Raji (cell line): ENCODE results near the gene RPTOR.

Experiments used
- POLR2A ChIP-seq: IDR thresholded peaks from 2 replicates; pipeline ENCODE4 v1.6.1; 2011; ENCODE audit warnings: low read depth, low read length, control low read depth; ENCODE audit not compliant: insufficient read depth

Gene RPTOR

GRCh38 chr17:80839511-80839941 is 294.9 kb downstream of the RPTOR start:
- no peak for TF ChIP-seq POLR2A

- no peak for TF ChIP-seq POLR2A
Measured at GRCh38 chr17:80839970-80840369, 295.3 kb downstream of the RPTOR start.

- no peak for TF ChIP-seq POLR2A
Measured at GRCh38 chr17:80842456-80843013, 297.9 kb downstream of the RPTOR start.

- no peak for TF ChIP-seq POLR2A
Measured at GRCh38 chr17:80843741-80844156, 299.1 kb downstream of the RPTOR start.

GRCh38 chr17:80844418-80844990 is 299.9 kb downstream of the RPTOR start:
- TF ChIP-seq POLR2A, result no peak

- TF ChIP-seq POLR2A, result no peak
Measured at GRCh38 chr17:80845069-80845862, 300.6 kb downstream of the RPTOR start.

GRCh38 chr17:80845863-80846671 is 301.4 kb downstream of the RPTOR start:
- no peak for TF ChIP-seq POLR2A

GRCh38 chr17:80846932-80847331 is 302.3 kb downstream of the RPTOR start:
- no peak for TF ChIP-seq POLR2A

GRCh38 chr17:80847496-80848230 is 303.0 kb downstream of the RPTOR start:
- TF ChIP-seq POLR2A, result no peak

- no peak for TF ChIP-seq POLR2A
Measured at GRCh38 chr17:80848449-80849102, 303.9 kb downstream of the RPTOR start.

- no peak for TF ChIP-seq POLR2A
Measured at GRCh38 chr17:80849119-80849518, 304.5 kb downstream of the RPTOR start.

- TF ChIP-seq POLR2A, result no peak
Measured at GRCh38 chr17:80850109-80850508, 305.5 kb downstream of the RPTOR start.

GRCh38 chr17:80850817-80851216 is 306.2 kb downstream of the RPTOR start:
- no peak for TF ChIP-seq POLR2A

- TF ChIP-seq POLR2A, result no peak
Measured at GRCh38 chr17:80851277-80851925, 306.8 kb downstream of the RPTOR start.
